Breast epithelium (tissue), 4 donors: ENCODE results near the gene ALOX15B. TPM values are rescaled to one million over a fixed set of nuclear protein-coding genes. Genes with fewer than 3 reads are reported as not detected.

ENCODE experiments used
- DNase-seq, 2 donors: peaks; one replicate each; pipeline ENCODE4 v3.0.0-alpha.2; 2019; ENCODE audit warnings: low spot score in 2 of 2
- H3K27ac ChIP-seq, 2 donors: fragments of 200-600 bp; sonication (generic) in 1 of 2; one replicate each; pipeline ENCODE4 v1.5.1; 2016 to 2019; ENCODE audit warnings: mild to moderate bottlenecking in 1 of 2
- H3K27me3 ChIP-seq, 2 donors: fragments of 200-600 bp; sonication (generic) in 1 of 2; one replicate each; pipeline versions ENCODE4 v1.5.1 to v1.6.0; 2017 to 2019; ENCODE audit warnings: control low read depth in 1 of 2, mild to moderate bottlenecking in 1 of 2
- H3K36me3 ChIP-seq: fragments of 200-600 bp; one replicate; pipeline ENCODE4 v1.5.1; 2019
- H3K4me1 ChIP-seq, 2 donors: fragments of 200-600 bp; sonication (generic); one replicate each; pipeline ENCODE4 v1.5.1; 2016 to 2019; ENCODE audit warnings: control low read depth in 1 of 2
- H3K4me3 ChIP-seq, 3 donors: fragments of 200-600 bp; sonication (generic); 1 replicate in 2 of 3; 2 replicates in 1 of 3; pipeline ENCODE4 v1.5.1; 2016 to 2019; ENCODE audit warnings: mild to moderate bottlenecking in 3 of 3, moderate library complexity in 2 of 3
- H3K9me3 ChIP-seq, 2 donors: fragments of 200-600 bp; sonication (generic) in 1 of 2; one replicate each; pipeline ENCODE4 v1.5.1; 2016 to 2019; ENCODE audit warnings: control low read depth in 1 of 2
- CTCF ChIP-seq, 3 donors: fragments of 450-650 bp; IDR thresholded peaks; one replicate each; pipeline ENCODE4 v1.5.1; 2016 to 2017; ENCODE audit warnings: antibody characterized with exemption in 3 of 3, mild to moderate bottlenecking in 3 of 3, moderate library complexity in 3 of 3
- POLR2A ChIP-seq: fragments of 450-650 bp; IDR thresholded peaks from one replicate; pipeline ENCODE4 v1.6.1; 2016; ENCODE audit warnings: antibody characterized with exemption, mild to moderate bottlenecking, moderate library complexity
- POLR2AphosphoS5 ChIP-seq, 3 donors: sonication (generic); formaldehyde crosslinking; IDR thresholded peaks; one replicate each; pipeline ENCODE4 v1.6.1; 2017; ENCODE audit warnings: antibody characterized with exemption in 3 of 3
- intact Hi-C: fragments of 100-400 bp; cut with DNase I; formaldehyde crosslinking; loops from one replicate; pipeline ENCODE4 v1.15.1; 2023; ENCODE audit warnings: low total_unique reads
- total RNA-seq, 3 donors: library from RNA; depleted of rRNA; stranded (reverse); fragments of >200 nt; gene quantifications; one replicate each; pipeline ENCODE4 v1.1.0, GENCODE V29; 2016

The ALOX15B gene
- total RNA-seq, 3 donors from 2014 or later: 3.3 to 38.3 (median 12.3) TPM

GRCh38 chr17:8016632-8017424, 22.0 kb upstream of the ALOX15B start:
- TF ChIP-seq CTCF (IDR thresholded peaks at IDR 0.05) (peak; percentile 22 to 72 (median 59)), POLR2A (no peak)
- H3K27ac ChIP-seq: peak overlapping the region; percentile 17 to 79

GRCh38 chr17:8018436-8018835, 20.4 kb upstream of the ALOX15B start:
- Histone ChIP-seq H3K4me3 (no peak overlapping the region), H3K27ac (no peak overlapping the region), H3K9me3 (no peaks in the 10 kb centered on the region), H3K4me1 (peaks cover 0 to 8% of the 10 kb centered on the region in 2 donors), H3K36me3 (no peaks in the 10 kb centered on the region), H3K27me3 (no peaks in the 10 kb centered on the region)
- no peak for DNase-seq
- intact Hi-C loops: no loop called here
- TF ChIP-seq CTCF (IDR thresholded peaks at IDR 0.05): no peak
- no peak for TF ChIP-seq POLR2A
- TF ChIP-seq POLR2AphosphoS5 (IDR thresholded peaks at IDR 0.05): no peak

More at GRCh38 chr17:8016632-8017424, 22.0 kb upstream of the ALOX15B start:
- intact Hi-C loops: no loop called here
- DNase-seq: no peak
- Histone ChIP-seq H3K4me1 (peaks cover 0 to 8% of the 10 kb centered on the region in 2 donors), H3K4me3 (peak overlapping the region; percentile 27 to 62 (median 57)), H3K9me3 (no peaks in the 10 kb centered on the region), H3K27me3 (no peaks in the 10 kb centered on the region), H3K36me3 (no peaks in the 10 kb centered on the region)

- Histone ChIP-seq H3K27ac (peak overlapping the region; percentile 54 to 73), H3K4me3 (no peak overlapping the region), H3K27me3 (no peaks in the 10 kb centered on the region), H3K9me3 (no peaks in the 10 kb centered on the region), H3K36me3 (no peaks in the 10 kb centered on the region), H3K4me1 (peaks cover 0 to 8% of the 10 kb centered on the region in 2 donors)
- peak in 1 of 2 donors; percentile 57 for DNase-seq
- intact Hi-C loops: no loop called here
- no peak for TF ChIP-seq POLR2AphosphoS5 (IDR thresholded peaks at IDR 0.05)
- TF ChIP-seq POLR2A: no peak
These were observed 19.7 kb upstream of the ALOX15B start for GRCh38 chr17:8019166-8019565.

GRCh38 chr17:8019665-8020650, 18.9 kb upstream of the ALOX15B start:
- no peaks in the 10 kb centered on the region for H3K36me3 ChIP-seq
- no peak overlapping the region for H3K4me3 ChIP-seq
- no peak for TF ChIP-seq POLR2AphosphoS5 (IDR thresholded peaks at IDR 0.05)
- TF ChIP-seq POLR2A: no peak
- TF ChIP-seq CTCF (IDR thresholded peaks at IDR 0.05): no peak
- H3K27ac ChIP-seq: peak overlapping the region; percentile 54 to 73
- intact Hi-C loops: no loop called here
- H3K4me1 ChIP-seq: peaks cover 0 to 8% of the 10 kb centered on the region in 2 donors
- no peaks in the 10 kb centered on the region for H3K9me3 ChIP-seq
- peak in 1 of 2 donors; percentile 59 for DNase-seq
- H3K27me3 ChIP-seq: no peaks in the 10 kb centered on the region

GRCh38 chr17:8020776-8021564, 17.9 kb upstream of the ALOX15B start:
- no peaks in the 10 kb centered on the region for H3K36me3 ChIP-seq
- peaks cover 0 to 3% of the 10 kb centered on the region in 2 donors for H3K4me1 ChIP-seq
- H3K4me3 ChIP-seq: no peak overlapping the region
- no peak for TF ChIP-seq POLR2A
- TF ChIP-seq CTCF (IDR thresholded peaks at IDR 0.05): no peak
- TF ChIP-seq POLR2AphosphoS5 (IDR thresholded peaks at IDR 0.05): no peak
- H3K27me3 ChIP-seq: no peaks in the 10 kb centered on the region
- DNase-seq: no peak
- intact Hi-C loops: no loop called here
- peak overlapping the region in 1 of 2 donors; percentile 73 for H3K27ac ChIP-seq
- no peaks in the 10 kb centered on the region for H3K9me3 ChIP-seq
